Stimulated activated CD4-positive, alpha-beta T cell treated with anti-CD3 and anti-CD28 coated beads, TNF-alpha, amount 100 ng/mL, for 48 hours (primary cell): ENCODE results near the gene CPT1B.
A peak's percentile ranks its signal among the peaks of the same experiment; 100 is the strongest.
"Not testable (repeated sequence)": the region's sequence is repeated elsewhere in the genome, so short reads cannot be mapped to it uniquely, and the experiment has no call there.

Experiments used
- DNase-seq, 3 donors: peaks; one replicate each; pipeline ENCODE4 v3.0.0-alpha.2; 2020; ENCODE audit warnings: low read depth in 3 of 3

CPT1B gene

DNA sequence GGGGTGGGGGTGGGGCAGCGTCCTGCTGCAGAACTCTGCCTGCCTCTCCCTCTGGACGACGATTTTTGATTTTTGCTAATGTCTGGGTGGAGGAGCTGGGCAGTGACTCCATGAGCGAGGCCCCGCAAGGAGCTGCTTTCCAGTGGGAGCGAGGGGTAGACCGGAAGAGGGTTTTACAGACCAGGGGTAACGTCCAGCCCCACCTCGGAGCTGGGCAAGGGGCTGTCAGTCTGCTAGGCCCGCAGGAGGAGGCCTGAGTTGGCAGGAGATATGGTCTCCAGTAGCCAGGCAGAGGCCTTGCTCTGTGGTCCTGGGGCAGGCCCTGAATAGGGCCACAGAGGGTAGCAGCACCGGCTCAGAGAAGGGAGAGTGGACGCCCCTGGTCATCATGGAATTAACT lies 31.4 kb upstream of the CPT1B start:
- no peak for DNase-seq

DNA sequence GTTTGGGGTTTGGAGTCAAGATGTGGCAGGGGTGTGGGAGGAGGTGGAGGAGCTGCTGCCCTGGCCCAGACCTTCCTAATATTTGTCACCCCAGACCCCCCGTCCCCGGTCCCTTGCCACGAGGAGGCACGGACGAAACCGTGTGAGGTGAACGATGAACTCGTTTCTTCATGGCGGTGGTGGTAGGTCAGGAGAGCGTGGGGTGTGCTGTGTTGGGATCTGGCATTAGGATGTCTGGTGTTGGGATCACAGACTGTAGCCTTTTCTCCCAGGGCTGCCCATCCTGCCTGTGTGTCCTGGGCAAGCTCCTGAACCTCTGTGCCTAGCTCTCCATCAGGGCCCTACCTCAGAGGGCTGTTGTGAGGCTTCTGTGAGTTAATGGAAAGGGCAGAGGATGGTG lies 30.8 kb upstream of the CPT1B start:
- DNase-seq = no peak

DNA sequence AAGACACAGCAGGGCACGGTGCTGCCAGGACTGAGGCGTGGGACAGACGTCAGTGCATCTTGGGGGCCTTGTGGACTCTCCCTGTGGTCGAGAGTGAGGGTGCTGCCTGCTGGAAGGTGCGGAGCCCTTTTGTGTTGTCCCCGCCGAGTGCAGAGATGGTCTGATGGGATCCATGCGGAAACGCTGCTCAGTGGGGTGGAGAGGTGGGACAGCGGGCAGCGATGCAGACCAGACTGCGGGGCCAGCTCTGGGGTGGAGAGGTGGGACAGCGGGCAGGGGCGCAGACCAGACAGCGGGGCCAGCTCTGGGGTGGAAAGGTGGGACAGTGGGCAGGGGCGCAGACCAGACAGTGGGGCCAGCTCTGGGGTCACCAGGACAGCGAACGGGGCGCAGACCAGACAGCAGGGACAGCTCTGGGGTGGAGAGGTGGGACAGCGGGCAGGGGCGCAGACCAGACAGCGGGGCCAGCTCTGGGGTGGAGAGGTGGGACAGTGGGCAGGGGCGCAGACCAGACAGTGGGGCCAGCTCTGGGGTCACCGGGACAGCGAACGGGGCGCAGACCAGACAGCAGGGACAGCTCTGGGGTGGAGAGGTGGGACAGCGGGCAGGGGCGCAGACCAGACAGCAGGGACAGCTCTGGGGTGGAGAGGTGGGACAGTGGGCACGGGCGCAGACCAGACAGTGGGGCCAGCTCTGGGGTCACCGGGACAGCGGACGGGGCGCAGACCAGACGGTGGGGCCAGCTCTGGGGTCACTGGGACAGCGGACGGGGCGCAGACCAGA lies 30.0 kb upstream of the CPT1B start:
- DNase-seq = not testable (repeated sequence)

- DNase-seq = no peak
These were observed 29.4 kb upstream of the CPT1B start for GRCh38 chr22:50607659-50608020.

DNA sequence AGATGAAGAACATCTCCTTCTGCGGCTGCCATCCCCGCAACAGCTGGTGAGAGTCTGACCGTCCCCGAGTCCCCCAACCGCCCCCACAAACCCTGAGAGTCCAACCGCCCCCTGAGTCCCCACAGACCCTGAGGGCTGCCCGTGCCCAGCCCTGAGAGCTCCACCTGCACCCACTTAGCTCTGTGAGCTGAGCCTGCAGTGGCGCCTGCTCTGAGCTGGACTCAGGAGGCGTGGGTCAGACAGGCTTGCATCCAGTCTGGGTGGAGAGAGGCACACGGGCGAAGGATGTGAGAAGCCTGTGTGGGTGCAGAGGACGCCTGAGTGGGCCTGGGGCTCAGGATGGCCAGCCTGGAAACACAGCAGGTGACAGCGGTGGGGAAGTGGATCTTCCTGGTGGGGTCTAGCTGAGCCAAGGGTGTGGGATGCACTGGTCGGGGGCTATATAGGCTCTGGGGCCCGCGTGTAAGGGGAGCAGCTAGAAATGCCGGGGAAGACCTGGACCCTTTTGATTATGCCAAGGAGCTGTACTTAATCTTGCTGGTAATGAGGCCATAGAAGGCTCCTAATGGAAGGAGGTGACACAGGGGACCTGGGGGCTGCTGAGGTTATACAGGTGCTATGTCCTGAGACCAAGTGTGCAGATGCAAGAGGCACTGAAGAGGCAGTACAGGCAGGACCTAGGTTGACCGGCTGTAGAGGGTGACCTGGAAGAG lies 28.9 kb upstream of the CPT1B start:
- no peak for DNase-seq

DNA sequence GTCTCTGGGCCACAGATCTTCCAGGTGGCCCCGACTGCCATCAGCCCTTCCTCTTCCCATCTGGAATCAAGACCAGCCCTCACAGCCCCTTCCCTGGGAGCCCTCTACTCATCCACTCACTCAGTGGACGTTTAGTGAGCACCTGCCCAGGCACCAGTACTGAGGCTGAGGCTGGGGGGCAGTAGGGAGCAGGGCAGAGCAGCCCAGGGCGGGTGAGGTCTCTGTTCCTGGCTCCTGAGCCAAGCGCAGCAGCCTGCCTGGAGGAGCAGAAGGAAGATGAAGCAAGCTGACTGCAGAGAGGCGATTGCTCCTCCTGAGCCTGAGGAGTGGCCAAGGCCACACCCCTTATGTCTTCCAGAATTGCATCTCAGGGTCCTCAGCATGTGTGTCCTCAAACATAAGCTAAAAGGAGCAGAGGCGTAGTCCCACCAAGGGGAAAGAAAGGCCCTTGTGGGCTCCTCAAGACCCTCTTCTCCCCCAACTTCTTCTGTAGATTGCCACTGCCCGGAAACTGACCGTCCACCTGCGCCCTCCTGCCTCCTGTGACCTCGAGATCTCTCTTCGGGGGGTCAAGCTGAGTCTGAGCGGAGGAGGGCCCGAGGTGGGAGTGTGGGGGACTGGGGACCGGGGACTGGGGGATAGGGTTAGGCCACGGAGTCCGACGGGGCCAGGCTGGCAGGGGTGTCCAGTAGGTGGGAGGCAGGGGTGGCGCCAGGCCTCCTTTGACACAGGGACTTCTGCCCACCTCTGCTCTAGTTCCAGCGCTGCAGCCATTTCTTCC lies 28.1 kb upstream of the CPT1B start:
- no peak for DNase-seq

DNA sequence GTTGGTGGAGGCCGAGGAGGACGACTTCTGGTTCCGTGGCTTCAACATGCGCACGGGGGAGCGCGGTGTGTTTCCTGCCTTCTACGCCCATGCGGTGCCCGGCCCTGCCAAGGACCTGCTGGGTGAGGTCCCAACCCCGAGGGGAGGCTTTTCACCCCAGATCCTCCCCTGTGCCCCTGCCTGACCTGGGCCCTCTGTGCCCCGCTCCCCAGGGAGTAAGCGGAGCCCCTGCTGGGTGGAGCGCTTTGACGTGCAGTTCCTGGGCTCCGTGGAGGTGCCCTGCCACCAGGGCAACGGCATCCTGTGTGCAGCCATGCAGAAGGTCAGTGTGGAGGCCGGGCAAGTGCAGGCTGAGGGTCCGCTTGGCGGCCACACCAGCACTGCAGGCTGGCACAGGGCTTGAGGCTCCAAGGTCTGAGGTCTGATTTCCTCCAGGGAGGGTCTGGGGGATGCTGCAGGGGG lies 27.4 kb upstream of the CPT1B start:
- no peak for DNase-seq

DNA sequence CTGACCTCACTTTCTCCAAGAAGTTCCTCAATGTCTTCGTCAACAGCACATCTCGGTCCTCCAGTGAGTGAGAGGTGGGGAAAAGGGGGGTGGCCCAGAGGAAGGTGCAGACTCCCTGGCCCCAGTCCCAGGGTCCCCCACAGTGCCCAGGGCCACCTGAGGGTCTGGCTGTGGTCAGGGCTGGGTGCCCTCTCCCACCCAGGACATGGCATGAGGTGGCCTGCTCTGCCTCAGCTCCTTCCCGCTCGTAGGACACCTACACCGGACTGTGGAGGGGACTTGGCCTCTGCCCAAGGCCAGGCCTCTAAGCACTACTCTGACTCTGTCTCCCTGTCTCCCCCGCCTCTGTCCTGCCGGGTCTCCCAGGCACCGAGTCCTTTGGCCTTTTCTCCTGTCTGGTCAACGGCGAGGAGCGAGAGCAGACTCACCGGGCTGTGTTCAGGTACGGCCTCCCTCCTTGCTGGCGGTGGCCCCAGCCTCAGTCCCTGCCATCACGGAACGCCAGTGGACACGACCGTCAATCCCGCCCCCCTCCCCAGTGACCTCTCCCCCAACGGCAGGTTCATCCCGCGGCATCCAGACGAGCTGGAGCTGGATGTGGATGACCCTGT lies 26.9 kb upstream of the CPT1B start:
- no peak for DNase-seq

DNA sequence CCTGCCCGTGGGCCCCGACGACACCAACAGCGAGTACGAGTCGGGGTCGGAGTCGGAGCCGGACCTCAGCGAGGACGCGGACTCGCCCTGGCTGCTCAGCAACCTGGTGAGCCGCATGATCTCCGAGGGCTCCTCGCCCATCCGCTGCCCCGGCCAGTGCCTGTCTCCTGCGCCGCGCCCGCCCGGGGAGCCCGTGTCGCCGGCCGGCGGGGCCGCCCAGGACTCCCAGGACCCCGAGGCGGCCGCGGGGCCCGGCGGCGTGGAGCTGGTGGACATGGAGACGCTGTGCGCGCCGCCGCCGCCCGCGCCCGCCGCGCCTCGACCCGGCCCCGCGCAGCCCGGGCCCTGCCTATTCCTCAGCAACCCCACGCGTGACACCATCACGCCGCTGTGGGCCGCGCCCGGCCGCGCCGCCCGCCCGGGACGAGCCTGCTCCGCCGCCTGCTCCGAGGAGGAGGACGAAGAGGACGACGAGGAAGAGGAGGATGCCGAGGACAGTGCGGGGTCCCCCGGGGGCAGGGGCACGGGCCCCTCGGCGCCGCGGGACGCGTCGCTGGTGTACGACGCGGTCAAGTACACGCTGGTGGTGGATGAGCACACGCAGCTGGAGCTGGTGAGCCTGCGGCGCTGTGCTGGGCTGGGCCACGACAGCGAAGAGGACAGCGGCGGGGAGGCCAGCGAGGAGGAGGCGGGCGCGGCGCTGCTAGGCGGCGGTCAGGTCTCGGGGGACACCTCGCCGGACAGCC lies 26.2 kb upstream of the CPT1B start:
- no peak for DNase-seq

- DNase-seq = no peak
These were observed 25.5 kb upstream of the CPT1B start for GRCh38 chr22:50603511-50604255.

GRCh38 chr22:50602338-50602700 lies 24.1 kb upstream of the CPT1B start:
- no peak for DNase-seq

DNA sequence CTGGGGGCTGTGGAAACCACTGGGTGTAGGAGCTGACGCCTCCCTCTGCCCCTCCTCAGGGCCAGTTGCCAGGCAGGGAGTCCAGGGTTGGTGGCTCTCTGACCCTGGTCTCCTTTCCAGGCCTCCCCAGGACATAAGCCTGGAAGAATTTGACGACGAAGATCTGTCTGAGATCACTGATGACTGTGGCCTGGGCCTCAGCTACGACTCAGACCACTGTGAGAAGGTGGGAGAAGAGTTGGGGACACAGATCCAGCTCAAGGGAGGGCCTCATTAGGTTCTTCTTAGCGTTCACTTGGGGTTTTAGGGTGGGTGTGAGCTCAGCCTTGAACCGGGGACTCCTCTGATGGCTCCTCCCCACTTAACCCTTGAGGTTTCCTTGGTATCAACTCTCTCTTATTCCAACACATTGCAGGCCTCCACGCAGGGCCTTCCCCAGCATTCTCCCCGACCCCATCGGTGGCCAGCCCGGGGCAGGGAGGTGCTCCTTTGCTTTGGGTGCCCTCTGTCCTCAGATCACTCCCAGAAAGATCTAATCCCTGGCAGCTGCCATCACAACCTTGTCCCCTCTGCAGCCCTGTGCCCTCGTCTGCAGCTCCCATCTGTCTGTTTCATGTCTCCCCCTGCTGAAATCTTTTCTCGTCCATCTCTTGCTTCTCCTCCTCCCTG lies 23.6 kb upstream of the CPT1B start:
- no peak for DNase-seq

- DNase-seq = no peak
These were observed 22.9 kb upstream of the CPT1B start for GRCh38 chr22:50600967-50601668.

- no peak for DNase-seq
These were observed 22.3 kb upstream of the CPT1B start, which contains the start of gene MAPK8IP2 for GRCh38 chr22:50600538-50600937. Gene MAPK8IP2, plus strand, starts transcription at chr22:50600793. Its CDS starts 26 bp downstream, at chr22:50600819.

DNA sequence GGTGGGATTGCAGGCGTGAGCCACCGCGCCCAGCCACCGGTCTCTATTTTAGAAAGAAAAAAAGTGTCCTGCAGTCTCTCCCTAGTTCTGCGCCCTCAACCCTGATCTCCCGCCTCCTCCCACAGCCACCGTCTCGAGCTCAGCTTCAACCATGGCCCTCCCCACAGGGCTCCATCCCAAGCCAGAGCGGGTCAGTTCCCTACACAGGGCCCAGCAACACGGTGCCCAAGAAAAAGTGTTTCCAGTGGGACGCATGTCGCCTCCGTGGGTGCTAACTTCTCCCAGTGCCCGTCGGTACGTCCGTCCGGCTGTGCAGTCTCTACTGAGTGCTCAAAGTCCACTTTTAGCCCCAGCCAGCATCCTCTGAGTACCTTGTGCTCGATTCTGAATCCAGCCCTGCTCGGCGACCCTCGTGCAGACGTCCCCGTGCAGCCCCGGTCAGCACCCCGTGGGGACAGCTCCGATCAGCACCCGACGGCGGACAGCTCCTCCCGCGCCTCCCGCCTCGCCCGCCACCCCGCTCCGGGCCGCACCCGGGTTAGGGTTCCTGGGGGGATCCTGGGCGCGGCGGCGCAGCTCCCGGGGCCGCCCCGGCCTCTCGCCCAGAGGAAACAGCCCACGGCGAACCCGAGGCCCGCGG lies 21.7 kb upstream of the CPT1B start:
- peak in 1 of 3 donors; percentile 59 for DNase-seq

- DNase-seq = no peak
These were observed 18.9 kb upstream of the CPT1B start for GRCh38 chr22:50597097-50597496.

GRCh38 chr22:50595189-50595588 lies 17.0 kb upstream of the CPT1B start:
- DNase-seq = no peak

DNA sequence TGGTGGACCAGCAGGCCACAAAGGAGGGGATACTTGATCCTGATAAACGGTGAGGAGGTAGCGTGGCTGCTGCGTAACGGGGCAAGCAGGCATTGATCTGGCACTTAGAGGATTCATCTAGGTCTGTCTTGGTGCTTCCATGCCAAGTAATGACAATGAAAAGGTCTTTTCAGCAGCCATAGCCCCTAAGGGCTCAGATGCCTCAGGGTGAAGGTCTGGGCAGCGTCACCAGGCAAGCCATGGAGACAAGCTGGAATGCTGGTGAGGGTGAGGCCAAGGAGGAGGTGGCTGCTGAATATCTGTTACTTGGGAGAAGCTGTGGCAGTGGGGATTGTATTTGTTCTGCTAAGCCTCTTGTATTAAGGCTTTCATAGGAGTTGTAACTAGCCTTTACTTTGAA lies 9.2 kb upstream of the CPT1B start:
- DNase-seq = no peak

DNA sequence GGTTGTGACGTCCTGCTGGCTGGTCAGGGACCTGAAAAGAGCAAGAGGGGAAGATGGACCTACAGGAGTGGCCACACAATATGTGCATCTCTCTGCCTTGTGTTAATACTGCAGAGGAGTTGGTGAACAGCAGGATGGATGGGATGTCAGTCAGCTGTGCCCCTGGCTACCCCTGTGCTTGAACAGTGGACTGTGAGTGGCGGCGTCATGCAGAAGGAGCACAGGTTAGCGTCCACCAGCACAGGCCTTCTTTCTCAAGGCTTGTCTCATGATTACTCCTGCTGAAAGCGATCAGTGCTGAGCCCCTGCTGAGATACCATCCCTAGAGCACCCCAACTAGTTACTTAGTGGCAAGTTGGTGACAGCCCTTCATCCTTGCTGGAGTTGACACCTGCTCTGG lies 8.2 kb upstream of the CPT1B start:
- DNase-seq = no peak
